ENCODE results near the gene ACHE.
"Not testable (repeated sequence)": the region's sequence is repeated elsewhere in the genome, so short reads cannot be mapped to it uniquely, and the experiment has no call there.

Gene ACHE

GRCh38 chr7:100860702-100861615, 34.7 kb downstream of the ACHE start:
- no peak for FAIRE-seq

GRCh38 chr7:100859856-100860255, 35.8 kb downstream of the ACHE start:
- FAIRE-seq, result no peak

GRCh38 chr7:100856871-100857282, 38.8 kb downstream of the ACHE start:
- no peak for FAIRE-seq

GRCh38 chr7:100855515-100855914, 40.2 kb downstream of the ACHE start:
- no peak for FAIRE-seq

GRCh38 chr7:100854899-100855298, 40.8 kb downstream of the ACHE start:
- FAIRE-seq, result not testable (repeated sequence)

- FAIRE-seq, result no peak
These were observed 41.4 kb downstream of the ACHE start for GRCh38 chr7:100854146-100854895.

GRCh38 chr7:100852048-100852872, 43.4 kb downstream of the ACHE start, which contains the start of gene SLC12A9:
TSS of gene SLC12A9 (plus strand) at chr7:100852713. CDS start at chr7:100854198, 1,485 bp downstream.
- FAIRE-seq, result peak; percentile 69

- no peak for FAIRE-seq
These were observed 48.3 kb downstream of the ACHE start for GRCh38 chr7:100847360-100847759.

- FAIRE-seq, result no peak
These were observed 55.1 kb downstream of the ACHE start for GRCh38 chr7:100840470-100841100.

Measured in G401.6 (cell line).